NCI-H345 (cell line): ENCODE measurements around the gene STK36.

Source experiments
- DNase-seq: peaks from one replicate; lab custom pipeline; 2025; lab: John Stamatoyannopoulos, UW

STK36 gene

GRCh38 chr2:218746960-218747359 is 75.1 kb downstream of the STK36 start:
- DNase-seq = no peak

GRCh38 chr2:218748741-218749441 is 77.0 kb downstream of the STK36 start:
- DNase-seq = no peak
